HCT116 (cell line): ENCODE measurements around the gene RASAL2. TPM values are rescaled to one million over a fixed set of nuclear protein-coding genes. Genes with fewer than 3 reads are reported as not detected.

ENCODE experiments used
- ATAC-seq: fragments of 200-7000 bp; cut with Tn5 transposase; 2 replicates; pipeline ENCODE4 v1.9.1; 2020; ENCODE audit warnings: mild to moderate bottlenecking, moderate library complexity
- BruUV-seq: library from RNA; stranded (reverse); fragments of 400-500 nt; replicated peaks from 2 replicates; lab custom pipeline; 2021; lab: Mats Ljungman, UMichigan
- CTCF ChIA-PET: fragments of 300-600 bp; sonication (Branson Sonifier 250); formaldehyde crosslinking; loops from one replicate; lab custom pipeline; 2021; ENCODE audit warnings: antibody characterized with exemption; lab: Charles Lee
- POLR2A ChIA-PET: fragments of 300-600, 350-600 bp; sonication (Branson Sonifier 250); formaldehyde crosslinking; loops from one replicate; lab custom pipeline; 2021; ENCODE audit warnings: antibody characterized with exemption; lab: Charles Lee
- RAD21 ChIA-PET, 2 experiments: fragments of 300-600 bp; sonication (Branson Sonifier 250); formaldehyde crosslinking; loops; one replicate each; lab custom pipeline; 2023; ENCODE audit warnings: low total read pairs in 2 of 2; ENCODE audit not compliant: uncharacterized antibody in 2 of 2, unreplicated experiment in 2 of 2, low non-redundant PET in 1 of 2; lab: Charles Lee
- DNase-seq: peaks from one replicate; pipeline ENCODE4 v3.0.0-alpha.2; 2010; ENCODE audit warnings: low read depth, low spot score
- H2AFZ ChIP-seq: fragments of 200-600 bp; shearing (Covaris generic), sonication (generic); 2 replicates; pipeline ENCODE4 v1.6.1; 2017; ENCODE audit warnings: low read depth, mixed run types, mixed read lengths, antibody characterized with exemption, low read length; ENCODE audit not compliant: poor library complexity, severe bottlenecking
- H3K27ac ChIP-seq: 2 replicates; pipeline ENCODE4 v1.5.1; 2012; ENCODE audit warnings: low read depth, low read length
- H3K27me3 ChIP-seq: fragments of 200-600 bp; sonication (generic); 2 replicates; pipeline ENCODE4 v1.6.1; 2016; ENCODE audit warnings: mixed run types, low read length, mixed read lengths; ENCODE audit not compliant: insufficient read depth
- H3K36me3 ChIP-seq, 2 experiments: fragments of 200-500 bp in 1 of 2; fragments of 200-600 bp in 1 of 2; sonication (Bioruptor generic) in 1 of 2; sonication (generic) in 1 of 2; 2 replicates each; pipeline versions ENCODE4 v1.5.1 to v1.6.1; 2014 to 2016; ENCODE audit warnings: low read length in 2 of 2, inconsistent platforms in 1 of 2, mixed read lengths in 1 of 2, mixed run types in 1 of 2; ENCODE audit not compliant: insufficient read depth in 2 of 2, control insufficient read depth in 1 of 2
- H3K4me1 ChIP-seq, 2 experiments: fragments of 200-600 bp in 1 of 2; sonication (generic) in 1 of 2; 2 replicates each; pipeline versions ENCODE4 v1.5.1 to v1.6.1; 2012 to 2017; ENCODE audit warnings: low read length in 2 of 2, inconsistent platforms in 1 of 2, mild to moderate bottlenecking in 1 of 2, mixed read lengths in 1 of 2, mixed run types in 1 of 2, moderate library complexity in 1 of 2; ENCODE audit not compliant: insufficient read depth in 2 of 2, control insufficient read depth in 1 of 2
- H3K4me2 ChIP-seq: fragments of 200-600 bp; sonication (generic); 2 replicates; pipeline ENCODE4 v1.6.1; 2017; ENCODE audit warnings: mixed run types, low read length, mixed read lengths
- H3K4me3 ChIP-seq, 2 experiments: fragments of 200-600 bp in 1 of 2; sonication (generic) in 1 of 2; replicated peaks in 1 of 2; 2 replicates each; pipeline ENCODE4 v1.5.1; 2011 to 2016; ENCODE audit warnings: low read length in 2 of 2, control low read depth in 1 of 2, low read depth in 1 of 2, mild to moderate bottlenecking in 1 of 2, mixed read lengths in 1 of 2, mixed run types in 1 of 2
- H3K79me2 ChIP-seq: fragments of 200-600 bp; sonication (generic); 2 replicates; pipeline ENCODE4 v1.6.1; 2017; ENCODE audit warnings: mild to moderate bottlenecking, mixed run types, low read length, moderate library complexity, mixed read lengths; ENCODE audit not compliant: insufficient read depth
- H3K9ac ChIP-seq: fragments of 200-600 bp; sonication (generic); 2 replicates; pipeline ENCODE4 v1.6.1; 2016; ENCODE audit warnings: low read length, mixed read lengths
- H3K9me2 ChIP-seq: fragments of 200-600 bp; sonication (generic), shearing (Covaris generic); 2 replicates; pipeline ENCODE4 v1.6.1; 2017; ENCODE audit warnings: mixed run types, mild to moderate bottlenecking, moderate library complexity; ENCODE audit not compliant: insufficient read depth
- H3K9me3 ChIP-seq, 2 experiments: fragments of 200-500 bp in 1 of 2; fragments of 200-600 bp in 1 of 2; sonication (Bioruptor generic) in 1 of 2; sonication (generic) in 1 of 2; 2 replicates each; pipeline ENCODE4 v1.6.1; 2014 to 2017; ENCODE audit warnings: low read length in 2 of 2, mixed read lengths in 2 of 2, inconsistent platforms in 1 of 2, low read depth in 1 of 2, mild to moderate bottlenecking in 1 of 2, mixed run types in 1 of 2, moderate library complexity in 1 of 2; ENCODE audit not compliant: control insufficient read depth in 1 of 2, insufficient read depth in 1 of 2
- H4K20me1 ChIP-seq: fragments of 200-600 bp; sonication (generic), shearing (Covaris generic); 2 replicates; pipeline ENCODE4 v1.6.1; 2017; ENCODE audit warnings: mixed run types, mild to moderate bottlenecking, moderate library complexity; ENCODE audit not compliant: insufficient read depth
- CBX3 ChIP-seq: IDR thresholded peaks from 2 replicates; pipeline ENCODE4 v1.6.1; 2012; ENCODE audit warnings: low read depth
- ELF1 ChIP-seq: IDR thresholded peaks from 2 replicates; pipeline ENCODE4 v1.6.1; 2012; ENCODE audit warnings: low read depth, borderline replicate concordance
- EZH2phosphoT487 ChIP-seq: fragments of 200-600 bp; IDR thresholded peaks from 2 replicates; pipeline ENCODE4 v1.6.1; 2018; ENCODE audit warnings: antibody characterized with exemption, borderline replicate concordance
- FOSL1 ChIP-seq: IDR thresholded peaks from 2 replicates; pipeline ENCODE4 v1.6.1; 2012; ENCODE audit warnings: low read depth
- POLR2A ChIP-seq: IDR thresholded peaks from 2 replicates; pipeline ENCODE4 v1.7.0; 2011; ENCODE audit warnings: borderline replicate concordance; ENCODE audit not compliant: insufficient read depth, insufficient read length; ENCODE audit errors: extremely low read depth
- POLR2AphosphoS5 ChIP-seq: IDR thresholded peaks from 2 replicates; pipeline ENCODE4 v1.6.1; 2011; ENCODE audit warnings: mild to moderate bottlenecking, low read depth, low read length, moderate library complexity
- SRF ChIP-seq: IDR thresholded peaks from 2 replicates; pipeline ENCODE4 v1.6.1; 2012; ENCODE audit warnings: low read depth
- TCF7L2 ChIP-seq: IDR thresholded peaks from 2 replicates; pipeline ENCODE4 v1.7.0; 2011; ENCODE audit warnings: borderline replicate concordance, inconsistent platforms; ENCODE audit not compliant: insufficient read depth, insufficient read length; ENCODE audit errors: extremely low read depth
- ZNF274 ChIP-seq: fragments of 200-500 bp; sonication (Bioruptor generic); IDR thresholded peaks from 2 replicates; pipeline ENCODE4 v1.6.1; 2014; ENCODE audit warnings: mild to moderate bottlenecking, low read depth, low read length, inconsistent platforms
- intact Hi-C: fragments of 100-400 bp; cut with micrococcal nuclease; formaldehyde crosslinking; loops from 2 replicates; pipeline ENCODE4 v1.10.0; 2022
- total RNA-seq: library from RNA; stranded (reverse); gene quantifications from one replicate; pipeline ENCODE4 v1.2.1, GENCODE V29; 2021; ENCODE audit not compliant: unreplicated experiment
- TF ChIP-seq, protein P1 (sequence below): IDR thresholded peaks from 2 replicates; pipeline ENCODE4 v1.6.1; 2012; ENCODE audit warnings: low read depth
- TF ChIP-seq, protein P2 (sequence below): IDR thresholded peaks from 2 replicates; pipeline ENCODE4 v1.6.1; 2012

The RASAL2 gene
- total RNA-seq, 1 experiment from 2014 or later = 11.7 TPM

GRCh38 chr1:178115260-178115659, 21.4 kb downstream of the RASAL2 start:
- ATAC-seq (no peak), DNase-seq (no peak)
- ChIA-PET RAD21 (no interaction called here), POLR2A (no interaction called here), CTCF (no interaction called here)
- no peaks in the 10 kb centered on the region for H3K9me3 ChIP-seq
- no peak overlapping the region for H2AFZ ChIP-seq
- no TSS peak for BruUV-seq
- no peak overlapping the region for H3K9ac ChIP-seq
- intact Hi-C loops = no loop called here
- no peaks in the 10 kb centered on the region for H3K36me3 ChIP-seq
- TF ChIP-seq FOSL1 (no peak), EZH2phosphoT487 (no peak), ZNF274 (no peak), TCF7L2 (no peak), SRF (no peak), ELF1 (no peak), POLR2AphosphoS5 (no peak), POLR2A (no peak), CBX3 (no peak)
- TF ChIP-seq, protein P1, sequence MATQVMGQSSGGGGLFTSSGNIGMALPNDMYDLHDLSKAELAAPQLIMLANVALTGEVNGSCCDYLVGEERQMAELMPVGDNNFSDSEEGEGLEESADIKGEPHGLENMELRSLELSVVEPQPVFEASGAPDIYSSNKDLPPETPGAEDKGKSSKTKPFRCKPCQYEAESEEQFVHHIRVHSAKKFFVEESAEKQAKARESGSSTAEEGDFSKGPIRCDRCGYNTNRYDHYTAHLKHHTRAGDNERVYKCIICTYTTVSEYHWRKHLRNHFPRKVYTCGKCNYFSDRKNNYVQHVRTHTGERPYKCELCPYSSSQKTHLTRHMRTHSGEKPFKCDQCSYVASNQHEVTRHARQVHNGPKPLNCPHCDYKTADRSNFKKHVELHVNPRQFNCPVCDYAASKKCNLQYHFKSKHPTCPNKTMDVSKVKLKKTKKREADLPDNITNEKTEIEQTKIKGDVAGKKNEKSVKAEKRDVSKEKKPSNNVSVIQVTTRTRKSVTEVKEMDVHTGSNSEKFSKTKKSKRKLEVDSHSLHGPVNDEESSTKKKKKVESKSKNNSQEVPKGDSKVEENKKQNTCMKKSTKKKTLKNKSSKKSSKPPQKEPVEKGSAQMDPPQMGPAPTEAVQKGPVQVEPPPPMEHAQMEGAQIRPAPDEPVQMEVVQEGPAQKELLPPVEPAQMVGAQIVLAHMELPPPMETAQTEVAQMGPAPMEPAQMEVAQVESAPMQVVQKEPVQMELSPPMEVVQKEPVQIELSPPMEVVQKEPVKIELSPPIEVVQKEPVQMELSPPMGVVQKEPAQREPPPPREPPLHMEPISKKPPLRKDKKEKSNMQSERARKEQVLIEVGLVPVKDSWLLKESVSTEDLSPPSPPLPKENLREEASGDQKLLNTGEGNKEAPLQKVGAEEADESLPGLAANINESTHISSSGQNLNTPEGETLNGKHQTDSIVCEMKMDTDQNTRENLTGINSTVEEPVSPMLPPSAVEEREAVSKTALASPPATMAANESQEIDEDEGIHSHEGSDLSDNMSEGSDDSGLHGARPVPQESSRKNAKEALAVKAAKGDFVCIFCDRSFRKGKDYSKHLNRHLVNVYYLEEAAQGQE = no peak
- TF ChIP-seq, protein P2, sequence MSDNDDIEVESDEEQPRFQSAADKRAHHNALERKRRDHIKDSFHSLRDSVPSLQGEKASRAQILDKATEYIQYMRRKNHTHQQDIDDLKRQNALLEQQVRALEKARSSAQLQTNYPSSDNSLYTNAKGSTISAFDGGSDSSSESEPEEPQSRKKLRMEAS = no peak
- no peak overlapping the region for H3K4me3 ChIP-seq
- H3K4me1 ChIP-seq = peaks cover 0 to 12% of the 10 kb centered on the region in 2 experiments; a peak in 2 of 4 replicates
- peaks cover 13% of the 10 kb centered on the region for H3K79me2 ChIP-seq
- H3K27ac ChIP-seq = no peak overlapping the region
- H3K4me2 ChIP-seq = no peak overlapping the region
- H3K9me2 ChIP-seq = no peaks in the 10 kb centered on the region
- no peaks in the 10 kb centered on the region for H4K20me1 ChIP-seq
- H3K27me3 ChIP-seq = no peaks in the 10 kb centered on the region
